ENCODE results near the gene HOXB2. TPM values are rescaled to one million over a fixed set of nuclear protein-coding genes. Genes with fewer than 3 reads are reported as not detected.

HOXB2 gene
- total RNA-seq, 1 experiment from 2014 or later: not detected

DNA sequence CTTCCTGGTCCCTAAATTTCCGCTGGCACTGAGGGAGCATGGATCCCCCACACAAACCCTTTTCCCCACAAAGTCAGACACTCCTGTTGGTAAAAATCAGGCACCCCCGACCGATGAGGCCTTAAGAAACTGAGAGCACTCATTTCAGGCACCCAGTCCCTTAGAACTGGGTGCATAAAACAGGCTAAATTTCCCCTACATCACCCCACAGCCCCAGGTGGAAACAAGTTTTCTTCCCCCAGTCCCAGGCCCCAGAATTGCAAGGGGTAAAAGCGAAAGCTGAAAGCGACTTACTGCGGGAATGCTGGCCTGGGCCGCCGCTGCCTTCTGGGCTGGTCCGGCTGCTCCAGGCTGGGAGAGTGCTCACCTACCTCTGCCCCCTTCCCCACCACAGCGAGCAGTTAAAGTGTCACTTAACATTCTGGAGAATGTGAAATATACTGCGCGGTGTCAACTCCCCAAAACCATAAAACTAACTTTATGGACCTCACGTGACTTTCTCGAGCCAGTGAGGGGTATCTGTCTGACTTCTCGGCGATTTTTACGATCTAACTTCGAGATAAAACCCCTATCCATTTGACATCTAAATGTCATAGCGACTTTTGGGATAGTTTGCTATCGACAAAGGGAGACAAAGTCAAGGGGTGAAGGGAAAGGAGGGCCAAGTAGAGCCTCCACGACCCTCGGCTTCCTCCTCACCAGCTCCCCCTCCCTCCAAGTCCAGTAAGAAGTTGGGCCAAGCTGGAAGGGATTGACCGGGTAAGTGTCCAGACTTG lies 45.1 kb upstream of the HOXB2 start, which contains the start of gene HOXB3:
HOXB3 (minus strand) TSS at position 411 of the 776 bp plus-strand sequence. CDS start 37,767 bp downstream, outside the sequence.
- Histone ChIP-seq H3K27me3 (ENCODE audit: low read length) (peaks cover 4% of the 10 kb centered on the region; the same call in 1 of the 2 replicates), H2AFZ (ENCODE audit: low read length) (no peak within 1 kb of the TSS), H3K4me2 (ENCODE audit: low read depth, low read length, poor library complexity, severe bottlenecking) (no peak within 1 kb of the TSS), H3K9me2 (replicated peaks; ENCODE audit: insufficient read depth, low read length) (no peaks in the 10 kb centered on the region), H3K79me2 (ENCODE audit: low read length) (no peaks in the 10 kb centered on the region), H3K36me3 (ENCODE audit: insufficient read depth, low read length) (no peaks in the 10 kb centered on the region), H3K27ac (ENCODE audit: low read length) (no peak within 1 kb of the TSS), H3K4me3 (ENCODE audit: low read length) (no peak within 1 kb of the TSS), H3K9ac (ENCODE audit: low read length) (no peak within 1 kb of the TSS), H3K9me3 (ENCODE audit: low read length) (no peaks in the 10 kb centered on the region), H3K4me1 (ENCODE audit: low read length) (peaks cover 13% of the 10 kb centered on the region), H4K20me1 (ENCODE audit: insufficient read depth, low read depth, low read length) (no peaks in the 10 kb centered on the region)
- DNase-seq: no peak

- no peaks in the 10 kb centered on the region for H3K9me3 ChIP-seq (ENCODE audit: low read length)
- H3K4me3 ChIP-seq (ENCODE audit: low read length): no peak overlapping the region
- no peak overlapping the region for H3K27ac ChIP-seq (ENCODE audit: low read length)
- no peaks in the 10 kb centered on the region for H3K9me2 ChIP-seq (replicated peaks; ENCODE audit: insufficient read depth, low read length)
- no peak overlapping the region for H3K9ac ChIP-seq (ENCODE audit: low read length)
- H3K79me2 ChIP-seq (ENCODE audit: low read length): no peaks in the 10 kb centered on the region
- peaks cover 4% of the 10 kb centered on the region; the same call in 1 of the 2 replicates for H3K27me3 ChIP-seq (ENCODE audit: low read length)
- no peaks in the 10 kb centered on the region for H4K20me1 ChIP-seq (ENCODE audit: insufficient read depth, low read depth, low read length)
- no peak overlapping the region for H3K4me2 ChIP-seq (ENCODE audit: low read depth, low read length, poor library complexity, severe bottlenecking)
- DNase-seq: no peak
- no peak overlapping the region for H2AFZ ChIP-seq (ENCODE audit: low read length)
- peaks cover 15% of the 10 kb centered on the region for H3K4me1 ChIP-seq (ENCODE audit: low read length)
- no peaks in the 10 kb centered on the region for H3K36me3 ChIP-seq (ENCODE audit: insufficient read depth, low read length)
Measured at GRCh38 chr17:48589060-48589830, 44.3 kb upstream of the HOXB2 start.

DNA sequence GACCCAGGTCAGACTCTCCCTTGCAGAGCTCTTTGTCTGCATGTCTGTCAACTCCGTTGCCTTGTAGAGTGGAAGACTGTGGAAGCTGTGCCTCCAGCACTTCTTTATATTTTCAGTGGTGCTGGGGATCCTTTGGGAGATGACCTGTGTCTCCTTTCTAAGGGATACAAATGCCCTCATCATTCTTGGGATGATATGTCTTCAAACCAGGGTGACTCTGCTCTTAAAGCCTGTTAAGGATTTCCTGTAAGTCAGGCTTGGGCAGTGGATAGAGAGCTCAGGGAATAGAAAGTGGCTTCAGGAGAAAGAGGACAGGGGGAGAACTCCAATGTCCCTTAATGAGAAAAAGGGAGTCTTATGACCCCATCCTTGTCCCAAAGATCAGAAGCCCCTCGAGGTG lies 43.6 kb upstream of the HOXB2 start:
- H3K9me3 ChIP-seq (ENCODE audit: low read length): no peaks in the 10 kb centered on the region
- peaks cover 15% of the 10 kb centered on the region for H3K4me1 ChIP-seq (ENCODE audit: low read length)
- no peak overlapping the region for H3K9ac ChIP-seq (ENCODE audit: low read length)
- H2AFZ ChIP-seq (ENCODE audit: low read length): no peak overlapping the region
- no peaks in the 10 kb centered on the region for H3K79me2 ChIP-seq (ENCODE audit: low read length)
- no peak overlapping the region for H3K4me2 ChIP-seq (ENCODE audit: low read depth, low read length, poor library complexity, severe bottlenecking)
- H3K4me3 ChIP-seq (ENCODE audit: low read length): no peak overlapping the region
- no peaks in the 10 kb centered on the region for H3K36me3 ChIP-seq (ENCODE audit: insufficient read depth, low read length)
- H3K9me2 ChIP-seq (replicated peaks; ENCODE audit: insufficient read depth, low read length): no peaks in the 10 kb centered on the region
- peaks cover 4% of the 10 kb centered on the region; the same call in 1 of the 2 replicates for H3K27me3 ChIP-seq (ENCODE audit: low read length)
- DNase-seq: no peak
- H4K20me1 ChIP-seq (ENCODE audit: insufficient read depth, low read depth, low read length): no peaks in the 10 kb centered on the region
- no peak overlapping the region for H3K27ac ChIP-seq (ENCODE audit: low read length)

GRCh38 chr17:48588074-48588415 lies 43.1 kb upstream of the HOXB2 start:
- peaks cover 4% of the 10 kb centered on the region; the same call in 1 of the 2 replicates for H3K27me3 ChIP-seq (ENCODE audit: low read length)
- H2AFZ ChIP-seq (ENCODE audit: low read length): no peak overlapping the region
- no peaks in the 10 kb centered on the region for H3K79me2 ChIP-seq (ENCODE audit: low read length)
- no peaks in the 10 kb centered on the region for H3K36me3 ChIP-seq (ENCODE audit: insufficient read depth, low read length)
- no peaks in the 10 kb centered on the region for H3K9me2 ChIP-seq (replicated peaks; ENCODE audit: insufficient read depth, low read length)
- peaks cover 15% of the 10 kb centered on the region for H3K4me1 ChIP-seq (ENCODE audit: low read length)
- H3K4me3 ChIP-seq (ENCODE audit: low read length): no peak overlapping the region
- no peak overlapping the region for H3K4me2 ChIP-seq (ENCODE audit: low read depth, low read length, poor library complexity, severe bottlenecking)
- no peak for DNase-seq
- H3K9me3 ChIP-seq (ENCODE audit: low read length): no peaks in the 10 kb centered on the region
- H4K20me1 ChIP-seq (ENCODE audit: insufficient read depth, low read depth, low read length): no peaks in the 10 kb centered on the region
- no peak overlapping the region for H3K9ac ChIP-seq (ENCODE audit: low read length)
- H3K27ac ChIP-seq (ENCODE audit: low read length): no peak overlapping the region

- Histone ChIP-seq H3K27me3 (ENCODE audit: low read length) (peaks cover 4% of the 10 kb centered on the region; the same call in 1 of the 2 replicates), H3K79me2 (ENCODE audit: low read length) (no peaks in the 10 kb centered on the region), H3K9me2 (replicated peaks; ENCODE audit: insufficient read depth, low read length) (no peaks in the 10 kb centered on the region), H3K4me3 (ENCODE audit: low read length) (no peak overlapping the region), H3K9me3 (ENCODE audit: low read length) (no peaks in the 10 kb centered on the region), H4K20me1 (ENCODE audit: insufficient read depth, low read depth, low read length) (no peaks in the 10 kb centered on the region), H3K27ac (ENCODE audit: low read length) (no peak overlapping the region), H3K9ac (ENCODE audit: low read length) (no peak overlapping the region), H2AFZ (ENCODE audit: low read length) (no peak overlapping the region), H3K4me1 (ENCODE audit: low read length) (peaks cover 15% of the 10 kb centered on the region), H3K4me2 (ENCODE audit: low read depth, low read length, poor library complexity, severe bottlenecking) (no peak overlapping the region), H3K36me3 (ENCODE audit: insufficient read depth, low read length) (no peaks in the 10 kb centered on the region)
- DNase-seq: no peak
Measured at GRCh38 chr17:48587276-48588073, 42.6 kb upstream of the HOXB2 start.

DNA sequence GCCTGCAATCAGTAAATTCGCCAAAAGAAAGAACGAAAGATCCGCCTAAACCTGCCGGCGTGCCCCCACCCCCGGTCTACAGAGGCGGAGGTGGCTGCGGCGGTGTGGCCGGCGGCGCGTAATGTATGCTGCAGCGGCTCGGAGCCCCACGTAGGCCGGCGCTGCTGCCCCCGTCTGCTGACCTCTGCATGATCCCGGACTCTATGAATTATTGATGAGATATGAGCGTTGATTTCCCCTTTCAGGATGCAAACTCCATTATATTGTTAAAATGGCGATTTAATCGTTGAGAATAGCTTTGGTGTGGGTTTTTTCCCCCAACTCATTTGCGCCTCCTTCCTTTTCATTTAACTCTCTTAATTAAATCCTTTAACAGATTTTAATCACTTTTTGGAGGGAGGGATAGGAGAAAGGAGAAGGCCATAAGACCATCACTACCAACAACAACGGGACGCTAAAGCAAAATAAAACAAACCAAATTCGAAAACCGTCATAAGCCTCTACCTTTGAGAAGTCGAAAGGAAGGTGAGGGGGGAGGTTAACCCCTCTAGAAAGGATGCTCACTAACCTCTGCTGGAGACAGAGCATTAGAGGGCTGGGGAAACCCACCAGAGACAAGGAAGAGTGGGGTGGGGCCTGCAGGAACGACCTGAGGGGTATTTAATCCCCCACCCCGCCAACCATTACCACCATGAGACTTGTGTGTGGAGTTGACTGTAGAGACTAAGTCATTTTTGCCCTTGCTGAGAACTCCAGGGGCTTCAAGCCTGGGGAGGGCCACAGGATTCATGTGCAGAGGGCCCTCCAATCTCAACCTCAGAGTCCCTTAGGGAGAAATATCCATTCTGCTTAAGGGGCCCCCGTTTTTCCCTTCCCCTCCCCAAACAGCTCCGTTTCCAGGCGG lies 41.7 kb upstream of the HOXB2 start:
- Histone ChIP-seq H3K4me1 (ENCODE audit: low read length) (peaks cover 19% of the 10 kb centered on the region), H3K4me3 (ENCODE audit: low read length) (peak overlapping the region; percentile 68; the same call in 1 of the 2 replicates), H3K9me3 (ENCODE audit: low read length) (no peaks in the 10 kb centered on the region), H3K79me2 (ENCODE audit: low read length) (no peaks in the 10 kb centered on the region), H4K20me1 (ENCODE audit: insufficient read depth, low read depth, low read length) (no peaks in the 10 kb centered on the region), H2AFZ (ENCODE audit: low read length) (peak overlapping the region; percentile 86; the same call in 1 of the 2 replicates), H3K36me3 (ENCODE audit: insufficient read depth, low read length) (no peaks in the 10 kb centered on the region), H3K27ac (ENCODE audit: low read length) (no peak overlapping the region), H3K4me2 (ENCODE audit: low read depth, low read length, poor library complexity, severe bottlenecking) (peak overlapping the region; percentile 80), H3K27me3 (ENCODE audit: low read length) (peaks cover 4% of the 10 kb centered on the region; the same call in 1 of the 2 replicates), H3K9ac (ENCODE audit: low read length) (peak overlapping the region; percentile 59), H3K9me2 (replicated peaks; ENCODE audit: insufficient read depth, low read length) (no peaks in the 10 kb centered on the region)
- no peak for DNase-seq

DNA sequence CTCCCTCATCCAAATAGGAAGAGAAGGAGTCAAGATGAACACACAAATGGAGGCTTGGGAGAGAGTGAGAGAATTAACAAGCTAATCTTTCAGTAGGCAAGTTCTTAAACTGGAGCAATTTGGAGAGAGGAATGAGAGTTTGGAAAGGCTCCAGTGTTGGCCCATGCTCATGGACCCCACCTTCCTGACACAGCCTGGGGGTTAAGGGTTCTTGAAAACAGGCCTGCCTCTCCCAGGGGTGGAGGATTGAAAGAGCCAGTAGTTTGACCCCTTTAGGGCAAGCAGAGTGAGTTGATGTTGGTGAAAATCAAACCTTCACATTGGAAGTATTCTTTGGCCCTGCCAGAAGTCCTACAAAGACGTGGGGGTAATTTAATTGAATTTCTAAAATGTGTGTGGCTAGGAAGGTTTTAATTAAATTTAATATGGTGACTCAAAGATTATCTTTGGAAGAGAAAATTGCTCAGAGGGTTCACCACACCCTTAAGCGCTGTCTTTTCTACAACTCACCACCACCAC lies 39.4 kb upstream of the HOXB2 start:
- no peak overlapping the region for H2AFZ ChIP-seq (ENCODE audit: low read length)
- H3K9ac ChIP-seq (ENCODE audit: low read length): no peak overlapping the region
- peaks cover 21% of the 10 kb centered on the region for H3K4me1 ChIP-seq (ENCODE audit: low read length)
- no peaks in the 10 kb centered on the region for H4K20me1 ChIP-seq (ENCODE audit: insufficient read depth, low read depth, low read length)
- H3K27ac ChIP-seq (ENCODE audit: low read length): no peak overlapping the region
- peaks cover 4% of the 10 kb centered on the region; the same call in 1 of the 2 replicates for H3K27me3 ChIP-seq (ENCODE audit: low read length)
- no peaks in the 10 kb centered on the region for H3K79me2 ChIP-seq (ENCODE audit: low read length)
- DNase-seq: no peak
- H3K9me2 ChIP-seq (replicated peaks; ENCODE audit: insufficient read depth, low read length): no peaks in the 10 kb centered on the region
- no peak overlapping the region for H3K4me3 ChIP-seq (ENCODE audit: low read length)
- no peaks in the 10 kb centered on the region for H3K9me3 ChIP-seq (ENCODE audit: low read length)
- no peaks in the 10 kb centered on the region for H3K36me3 ChIP-seq (ENCODE audit: insufficient read depth, low read length)
- H3K4me2 ChIP-seq (ENCODE audit: low read depth, low read length, poor library complexity, severe bottlenecking): no peak overlapping the region

Data from Karpas-422 (cell line).